ENCODE results near the gene SART1.

DNA sequence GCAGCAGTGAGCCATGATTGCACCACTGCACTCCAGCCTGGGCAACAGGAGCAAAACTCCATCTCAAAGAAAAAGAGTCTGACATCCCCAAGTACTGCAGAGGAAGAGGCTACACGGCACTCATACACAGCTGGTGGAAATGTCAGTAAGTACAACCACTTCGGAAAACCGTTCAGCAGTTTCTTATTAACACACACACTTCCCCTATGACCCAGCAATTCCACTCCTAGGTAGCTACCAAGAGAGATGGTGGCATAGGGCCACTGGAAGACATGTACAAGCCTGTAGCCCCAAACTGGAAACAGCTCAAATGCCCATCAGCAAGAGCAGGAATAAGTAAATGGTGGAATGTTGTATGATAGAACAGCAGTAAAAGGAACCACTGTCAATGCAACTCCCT lies 39.0 kb upstream of the SART1 start:
- no peak for TF ChIP-seq POLR2A (IDR thresholded peaks at IDR 0.05)
- TF ChIP-seq, protein P1, sequence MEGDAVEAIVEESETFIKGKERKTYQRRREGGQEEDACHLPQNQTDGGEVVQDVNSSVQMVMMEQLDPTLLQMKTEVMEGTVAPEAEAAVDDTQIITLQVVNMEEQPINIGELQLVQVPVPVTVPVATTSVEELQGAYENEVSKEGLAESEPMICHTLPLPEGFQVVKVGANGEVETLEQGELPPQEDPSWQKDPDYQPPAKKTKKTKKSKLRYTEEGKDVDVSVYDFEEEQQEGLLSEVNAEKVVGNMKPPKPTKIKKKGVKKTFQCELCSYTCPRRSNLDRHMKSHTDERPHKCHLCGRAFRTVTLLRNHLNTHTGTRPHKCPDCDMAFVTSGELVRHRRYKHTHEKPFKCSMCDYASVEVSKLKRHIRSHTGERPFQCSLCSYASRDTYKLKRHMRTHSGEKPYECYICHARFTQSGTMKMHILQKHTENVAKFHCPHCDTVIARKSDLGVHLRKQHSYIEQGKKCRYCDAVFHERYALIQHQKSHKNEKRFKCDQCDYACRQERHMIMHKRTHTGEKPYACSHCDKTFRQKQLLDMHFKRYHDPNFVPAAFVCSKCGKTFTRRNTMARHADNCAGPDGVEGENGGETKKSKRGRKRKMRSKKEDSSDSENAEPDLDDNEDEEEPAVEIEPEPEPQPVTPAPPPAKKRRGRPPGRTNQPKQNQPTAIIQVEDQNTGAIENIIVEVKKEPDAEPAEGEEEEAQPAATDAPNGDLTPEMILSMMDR (IDR thresholded peaks at IDR 0.05), result no peak

Data from adrenal gland (tissue), 5 donors.